ENCODE data around the gene TRPM2. TPM values are rescaled to one million over a fixed set of nuclear protein-coding genes. Genes with fewer than 3 reads are reported as not detected.
"Not testable (repeated sequence)": the region's sequence is repeated elsewhere in the genome, so short reads cannot be mapped to it uniquely, and the experiment has no call there.

Gene TRPM2
- total and polyA plus RNA-seq, 12 donors, result 1.5 to 28.3 (median 11.3) TPM

- TF ChIP-seq POLR2A (IDR thresholded peaks at IDR 0.05) (peak in 1 of 2 donors; percentile 14), CTCF (IDR thresholded peaks at IDR 0.05) (peak in 5 of 6 experiments; percentile 22 to 46 (median 34))
- WGBS, 4 donors, result 7 to 24% (median 14%) methylated on average over 11 to 41 of the region's 47 CpGs
- H3K27me3 ChIP-seq, result no peaks in the 10 kb centered on the region
- H3K9me3 ChIP-seq (replicated peaks in 1 of 3), result no peaks in the 10 kb centered on the region
- H3K36me3 ChIP-seq (replicated peaks in 1 of 2), result peaks cover 0 to 21% of the 10 kb centered on the region in 2 donors
- peak overlapping the region in 4 of 5 donors; percentile 17 to 93 (median 78) for H3K27ac ChIP-seq
- peak overlapping the region in 1 of 4 donors; percentile 68 for H3K4me3 ChIP-seq
- intact Hi-C loops (cut with DNase I), result loop anchor here in 1 of 2 donors (5.0 kb wide), 1 partner anchor 36 kb away; the partner anchor contains the start of gene PFKL
- H3K4me1 ChIP-seq (replicated peaks in 1 of 2), result peaks cover 11 to 19% of the 10 kb centered on the region in 2 donors
- DNase-seq, result peak; percentile 70 to 89 (median 76)
Measured at GRCh38 chr21:44337941-44338895, 15.2 kb upstream of the TRPM2 start.

GRCh38 chr21:44338971-44339910, 14.2 kb upstream of the TRPM2 start, which contains the start of gene CFAP410:
TSS of gene CFAP410 (minus strand) at chr21:44339390. CDS start at chr21:44339194, 196 bp downstream.
- Histone ChIP-seq H3K36me3 (replicated peaks in 1 of 2) (peaks cover 0 to 21% of the 10 kb centered on the region in 2 donors), H3K27ac (peak within 1 kb of the TSS; percentile 88 to 99 (median 97)), H3K4me1 (replicated peaks in 1 of 2) (peaks cover 11 to 19% of the 10 kb centered on the region in 2 donors), H3K9me3 (replicated peaks in 1 of 3) (no peaks in the 10 kb centered on the region), H3K4me3 (peak within 1 kb of the TSS; percentile 43 to 68 (median 62)), H3K27me3 (no peaks in the 10 kb centered on the region)
- intact Hi-C loops (cut with DNase I), result loop anchor here in 1 of 2 donors (5.0 kb wide), 1 partner anchor 37 kb away; the partner anchor contains the start of gene PFKL
- TF ChIP-seq CTCF (IDR thresholded peaks at IDR 0.05) (no peak), POLR2A (IDR thresholded peaks at IDR 0.05) (peak; percentile 92)
- 0 to 3% (median 1%) methylated on average over 8 to 90 of the region's 90 CpGs for WGBS, 4 donors
- DNase-seq, result peak; percentile 94 to 96 (median 96)

- H3K27ac ChIP-seq; H3K4me3 ChIP-seq; DNase-seq; H3K9me3 ChIP-seq (replicated peaks in 1 of 3); H3K36me3 ChIP-seq (replicated peaks in 1 of 2); H3K27me3 ChIP-seq: not testable (repeated sequence)
- peaks cover 11 to 19% of the 10 kb centered on the region in 2 donors for H3K4me1 ChIP-seq (replicated peaks in 1 of 2)
- intact Hi-C loops (cut with DNase I), result loop anchor here in 1 of 2 donors (10.0 kb wide), 1 partner anchor 113 kb away; the partner anchor contains the start of gene LRRC3
- 75 to 88% (median 83%) methylated on average over 12 of the region's 12 CpGs for WGBS, 4 donors
Measured at GRCh38 chr21:44341726-44342458, 11.5 kb upstream of the TRPM2 start.

GRCh38 chr21:44342981-44343380, 10.4 kb upstream of the TRPM2 start:
- H3K27ac ChIP-seq; H3K4me3 ChIP-seq; H3K27me3 ChIP-seq; H3K9me3 ChIP-seq (replicated peaks in 1 of 3); DNase-seq; H3K36me3 ChIP-seq (replicated peaks in 1 of 2): not testable (repeated sequence)
- intact Hi-C loops (cut with DNase I), result loop anchor here in 1 of 2 donors (10.0 kb wide), 1 partner anchor 112 kb away; the partner anchor contains the start of gene LRRC3
- H3K4me1 ChIP-seq (replicated peaks in 1 of 2), result peaks cover 11 to 15% of the 10 kb centered on the region in 2 donors
- 69 to 74% (median 72%) methylated on average over 8 of the region's 8 CpGs for WGBS, 4 donors
